HT-29 (cell line): ENCODE results near the gene PLAC8. TPM values are rescaled to one million over a fixed set of nuclear protein-coding genes. Genes with fewer than 3 reads are reported as not detected.
"Not testable (repeated sequence)": the region's sequence is repeated elsewhere in the genome, so short reads cannot be mapped to it uniquely, and the experiment has no call there.

Experiments used
- DNase-seq: peaks from one replicate; pipeline ENCODE4 v3.0.0-alpha.2; 2015; ENCODE audit warnings: low spot score
- total RNA-seq: library from RNA; depleted of rRNA; stranded (reverse); fragments of >200 nt; shearing (Covaris generic); gene quantifications from 2 replicates; pipeline ENCODE4 v1.2.3, GENCODE V29; 2014

PLAC8 gene
- total RNA-seq, 1 experiment from 2014 or later = 9.8 TPM

- DNase-seq = peak; percentile 49
These were observed 1.7 kb downstream of the PLAC8 start for GRCh38 chr4:83112678-83113428.

- no peak for DNase-seq
These were observed 2.3 kb downstream of the PLAC8 start for GRCh38 chr4:83112231-83112630.

DNA sequence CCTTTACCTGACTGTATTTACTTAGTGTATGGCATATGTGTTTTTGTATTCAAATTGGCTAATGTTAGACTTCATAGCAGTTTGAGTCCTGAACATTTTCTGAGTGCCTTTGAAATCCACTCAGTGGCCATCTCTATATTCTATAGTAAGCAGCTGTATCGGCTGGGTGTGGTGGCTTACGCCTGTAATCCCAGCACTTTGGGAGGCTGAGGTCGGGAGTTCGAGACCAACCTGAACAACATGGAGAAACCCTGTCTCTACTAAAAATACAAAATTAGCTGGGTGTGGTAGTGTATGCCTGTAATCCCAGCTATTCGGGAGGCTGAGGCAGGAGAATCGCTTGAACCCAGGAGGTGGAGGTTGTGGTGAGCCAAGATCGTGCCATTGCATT is 2.8 kb downstream of the PLAC8 start:
- DNase-seq = not testable (repeated sequence)

- peak; percentile 26 for DNase-seq
These were observed 3.4 kb downstream of the PLAC8 start for GRCh38 chr4:83110970-83111750.

DNA sequence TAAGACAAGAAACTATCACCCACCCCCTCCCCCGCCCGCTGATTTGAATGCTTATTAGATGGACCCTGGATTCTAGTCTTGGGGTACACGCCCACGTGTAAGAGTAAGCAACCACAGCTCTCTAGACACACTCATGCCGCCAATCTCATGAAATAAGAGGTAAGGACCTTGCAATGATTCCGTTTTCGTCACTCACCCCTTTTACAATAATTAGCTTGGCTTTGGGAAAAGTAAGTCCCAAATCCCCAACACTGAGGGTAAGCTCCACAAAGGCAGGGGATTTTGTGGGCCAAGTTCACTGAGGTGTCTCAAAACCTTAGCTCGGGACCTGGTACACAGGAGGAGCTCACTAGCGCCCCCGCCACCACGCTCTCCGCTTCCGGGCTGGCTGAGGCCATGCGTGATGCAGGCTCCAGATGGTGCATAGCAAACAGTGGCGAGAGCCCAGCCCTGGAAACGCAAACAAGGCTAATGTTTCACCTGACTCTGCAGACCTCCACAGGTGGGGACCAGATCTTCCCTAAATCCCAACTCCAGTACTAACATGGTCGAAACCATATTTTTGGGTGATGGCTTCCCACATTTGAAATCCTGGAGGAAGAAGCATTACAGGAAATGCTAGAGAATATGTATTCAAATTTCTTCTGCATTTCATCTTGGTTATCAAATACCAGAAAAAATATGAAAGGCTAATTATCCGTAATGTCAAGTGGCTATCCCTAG is 4.1 kb downstream of the PLAC8 start:
- peak; percentile 97 for DNase-seq

DNA sequence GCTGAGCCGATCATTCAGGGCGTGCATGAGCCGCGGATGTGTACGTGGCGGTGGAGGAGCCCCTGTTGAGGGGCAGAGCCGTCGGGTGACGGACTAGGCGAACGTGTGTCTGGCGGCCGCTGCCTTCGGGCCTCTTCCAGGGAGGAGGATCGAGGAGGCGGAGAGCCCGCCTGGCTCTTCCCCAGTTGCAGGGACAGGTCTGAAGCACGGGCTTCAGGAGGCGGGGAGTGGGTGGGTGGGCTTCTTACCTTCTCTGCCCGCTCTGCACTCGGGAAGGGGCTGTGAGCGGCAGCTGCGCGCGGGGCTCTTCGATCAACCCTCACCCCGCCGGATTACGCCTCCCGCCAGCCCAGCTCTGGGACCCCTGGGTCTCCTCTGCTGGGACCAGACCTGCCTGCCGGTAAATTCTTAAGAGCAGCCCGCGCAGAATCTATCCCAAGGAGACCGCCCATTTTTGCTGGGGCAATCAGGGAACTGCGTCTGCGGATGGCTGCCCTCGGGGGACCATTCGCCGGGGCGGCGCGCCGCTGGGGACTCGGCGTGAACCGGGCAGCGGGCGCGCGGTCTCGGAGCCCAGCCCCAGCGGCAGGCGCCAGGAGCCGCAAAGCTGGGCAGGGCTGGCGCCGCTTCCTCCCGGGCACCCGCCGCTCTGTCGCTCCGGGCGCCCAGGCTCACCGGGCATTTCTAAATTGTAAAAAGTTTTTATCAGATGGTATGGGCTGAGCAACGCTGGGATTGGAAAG is 4.9 kb downstream of the PLAC8 start:
- peak; percentile 54 for DNase-seq

DNA sequence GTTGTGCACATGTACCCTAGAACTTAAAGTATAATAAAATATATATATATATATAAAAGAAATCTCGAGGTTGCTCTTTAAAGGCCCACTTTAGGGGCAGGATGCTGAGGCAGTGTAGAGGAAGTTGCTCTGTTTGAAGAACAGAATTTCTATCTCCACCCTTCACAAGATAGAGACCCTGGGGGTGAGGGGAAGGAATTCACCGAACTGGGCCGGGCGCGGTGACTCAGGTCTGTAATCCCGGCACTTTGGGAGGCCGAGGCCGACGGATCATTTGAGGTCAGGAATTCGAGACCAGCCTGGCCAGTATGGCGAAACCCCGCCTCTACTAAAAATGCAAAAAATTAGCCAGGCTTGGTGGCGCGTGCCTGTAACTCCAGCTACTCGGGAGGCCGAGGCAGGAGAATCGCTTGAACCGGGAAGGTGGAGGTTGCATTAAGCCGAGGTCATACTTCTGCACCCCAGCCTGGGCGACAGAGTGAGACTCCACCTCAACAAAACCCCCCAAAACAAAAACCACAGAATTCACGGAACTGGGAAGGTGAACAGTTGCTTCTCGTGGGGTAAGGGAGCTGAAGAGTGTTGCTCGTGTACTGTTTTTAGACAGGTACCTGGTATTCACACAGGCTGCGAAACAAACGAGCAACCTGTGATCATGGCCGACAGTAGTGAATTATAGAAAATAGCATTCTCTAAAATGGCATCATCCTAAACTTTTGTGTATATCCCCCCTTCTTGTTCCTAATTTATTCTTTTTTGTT is 6.2 kb downstream of the PLAC8 start:
- no peak for DNase-seq

GRCh38 chr4:83107631-83108030 is 6.9 kb downstream of the PLAC8 start:
- DNase-seq = no peak

- DNase-seq = no peak
These were observed 9.5 kb downstream of the PLAC8 start for GRCh38 chr4:83104991-83105390.

- no peak for DNase-seq
These were observed 18.1 kb downstream of the PLAC8 start for GRCh38 chr4:83096397-83096796.

GRCh38 chr4:83093060-83093640 is 21.4 kb downstream of the PLAC8 start:
- no peak for DNase-seq

DNA sequence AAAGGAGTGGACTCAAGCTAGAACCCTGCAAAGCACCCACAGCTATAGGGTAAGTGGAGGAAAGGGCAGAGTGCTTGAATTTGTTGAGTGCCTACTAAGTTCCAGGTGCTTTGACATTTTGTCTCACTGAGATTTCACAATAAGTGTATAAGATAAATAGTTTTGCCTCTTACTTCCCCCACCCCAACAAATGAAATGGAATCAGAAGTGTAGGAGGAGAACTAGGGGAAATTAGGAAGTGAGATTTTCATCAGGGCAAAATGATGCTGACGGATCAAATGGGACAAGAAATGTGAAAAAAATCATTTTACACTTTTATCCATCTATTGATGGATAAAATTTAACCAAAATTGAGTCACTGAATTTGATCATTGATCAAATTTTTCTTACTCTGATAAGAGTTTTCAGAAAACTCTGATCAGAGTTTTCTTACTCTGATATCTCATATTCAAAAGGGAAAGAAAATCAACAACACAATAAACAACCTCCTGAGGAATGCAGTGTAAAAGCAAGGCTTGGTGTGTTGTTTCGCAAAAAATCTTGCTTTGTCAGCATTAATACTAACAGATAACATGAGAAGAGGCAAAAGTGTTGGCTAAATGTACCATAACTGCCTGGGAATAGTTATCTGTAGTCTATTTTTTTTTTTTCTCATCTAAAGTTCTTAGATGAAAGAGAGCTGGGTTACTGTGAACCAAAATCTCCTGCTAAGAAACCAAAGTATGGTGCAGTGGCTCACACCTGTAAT is 24.9 kb downstream of the PLAC8 start:
- no peak for DNase-seq

- DNase-seq = not testable (repeated sequence)
These were observed 29.6 kb downstream of the PLAC8 start for GRCh38 chr4:83084956-83085355.

DNA sequence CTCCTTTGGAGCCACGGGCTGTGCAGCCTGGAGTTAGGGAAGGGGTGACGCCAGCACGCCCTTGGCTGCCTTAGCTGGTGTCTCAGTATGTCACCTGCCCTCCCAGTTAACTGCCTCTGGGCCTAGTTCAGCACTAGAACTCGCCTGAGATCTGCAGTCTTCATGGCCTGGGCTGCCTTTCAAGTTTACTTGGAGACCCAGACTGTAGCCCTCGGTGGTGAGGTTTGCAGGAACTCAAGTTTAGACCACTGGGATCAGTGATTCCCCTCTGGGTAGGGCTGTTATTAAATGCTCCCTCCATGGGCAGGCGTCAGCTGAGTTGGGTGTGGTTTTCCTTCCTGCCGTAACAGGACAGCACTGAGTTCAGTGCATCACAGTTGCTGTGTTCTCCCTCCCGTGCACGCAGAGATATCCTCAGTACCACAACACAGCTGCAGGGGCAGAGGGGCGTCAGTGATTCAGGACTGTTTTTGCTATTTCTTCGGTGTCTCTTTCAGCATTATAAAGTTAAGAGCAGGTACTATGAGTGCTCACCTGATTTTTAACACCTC is 30.5 kb downstream of the PLAC8 start:
- no peak for DNase-seq

- no peak for DNase-seq
These were observed 31.8 kb downstream of the PLAC8 start for GRCh38 chr4:83082777-83083176.

GRCh38 chr4:83080561-83080960 is 34.0 kb downstream of the PLAC8 start:
- no peak for DNase-seq

GRCh38 chr4:83075311-83076095 is 39.0 kb downstream of the PLAC8 start:
- DNase-seq = no peak

DNA sequence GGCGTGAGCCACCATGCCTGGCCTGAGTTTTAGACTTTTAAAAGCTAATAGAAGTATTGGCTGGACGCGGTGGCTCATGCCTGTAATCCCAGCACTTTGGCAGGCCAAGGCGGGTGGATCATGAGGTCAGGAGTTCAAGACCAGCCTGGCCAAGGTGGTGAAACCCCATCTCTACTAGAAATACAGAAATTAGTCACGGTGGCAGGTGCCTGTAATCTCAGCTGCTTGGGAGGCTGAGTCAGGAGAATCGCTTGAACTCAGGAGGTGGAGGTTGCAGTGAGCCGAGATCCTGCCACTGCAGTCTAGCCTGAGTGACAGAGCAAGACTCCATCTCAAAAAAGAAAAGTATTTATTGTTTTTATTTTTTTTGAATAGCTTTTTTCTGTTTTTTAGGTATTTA is 39.7 kb downstream of the PLAC8 start:
- not testable (repeated sequence) for DNase-seq
